Measurements from ENCODE around the gene PDZRN4.

PDZRN4 gene

GRCh38 chr12:41479426-41479825 lies 291.3 kb downstream of the PDZRN4 start:
- H3K4me3 ChIP-seq (ENCODE audit: low read depth, low read length), result no peak overlapping the region
- no peak for DNase-seq (ENCODE audit: low read depth)
- TF ChIP-seq, protein P1, sequence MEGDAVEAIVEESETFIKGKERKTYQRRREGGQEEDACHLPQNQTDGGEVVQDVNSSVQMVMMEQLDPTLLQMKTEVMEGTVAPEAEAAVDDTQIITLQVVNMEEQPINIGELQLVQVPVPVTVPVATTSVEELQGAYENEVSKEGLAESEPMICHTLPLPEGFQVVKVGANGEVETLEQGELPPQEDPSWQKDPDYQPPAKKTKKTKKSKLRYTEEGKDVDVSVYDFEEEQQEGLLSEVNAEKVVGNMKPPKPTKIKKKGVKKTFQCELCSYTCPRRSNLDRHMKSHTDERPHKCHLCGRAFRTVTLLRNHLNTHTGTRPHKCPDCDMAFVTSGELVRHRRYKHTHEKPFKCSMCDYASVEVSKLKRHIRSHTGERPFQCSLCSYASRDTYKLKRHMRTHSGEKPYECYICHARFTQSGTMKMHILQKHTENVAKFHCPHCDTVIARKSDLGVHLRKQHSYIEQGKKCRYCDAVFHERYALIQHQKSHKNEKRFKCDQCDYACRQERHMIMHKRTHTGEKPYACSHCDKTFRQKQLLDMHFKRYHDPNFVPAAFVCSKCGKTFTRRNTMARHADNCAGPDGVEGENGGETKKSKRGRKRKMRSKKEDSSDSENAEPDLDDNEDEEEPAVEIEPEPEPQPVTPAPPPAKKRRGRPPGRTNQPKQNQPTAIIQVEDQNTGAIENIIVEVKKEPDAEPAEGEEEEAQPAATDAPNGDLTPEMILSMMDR (IDR thresholded peaks at IDR 0.05; ENCODE audit: control insufficient read depth, extremely low read depth, insufficient read depth), result no peak

DNA sequence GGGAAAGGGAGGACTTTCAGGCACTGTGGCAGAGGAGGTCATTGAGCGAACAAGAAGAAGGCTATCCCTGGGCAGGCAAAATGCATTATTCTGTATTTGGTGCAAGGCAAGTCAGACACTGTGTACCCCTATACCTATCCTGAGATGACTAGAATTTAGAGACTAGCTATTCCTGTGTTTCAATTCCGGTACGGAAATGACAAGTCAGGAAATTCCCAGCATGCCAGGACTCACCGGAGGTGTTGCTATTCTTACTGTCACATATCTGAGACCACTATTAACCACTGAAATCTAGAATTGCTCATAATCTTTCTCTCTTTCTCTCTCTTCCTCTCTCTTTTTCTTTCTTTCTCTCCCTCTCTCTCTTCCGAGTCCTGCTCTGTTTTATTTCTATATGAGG lies 297.1 kb downstream of the PDZRN4 start:
- TF ChIP-seq, protein P1 (IDR thresholded peaks at IDR 0.05; ENCODE audit: control insufficient read depth, extremely low read depth, insufficient read depth), result no peak

DNA sequence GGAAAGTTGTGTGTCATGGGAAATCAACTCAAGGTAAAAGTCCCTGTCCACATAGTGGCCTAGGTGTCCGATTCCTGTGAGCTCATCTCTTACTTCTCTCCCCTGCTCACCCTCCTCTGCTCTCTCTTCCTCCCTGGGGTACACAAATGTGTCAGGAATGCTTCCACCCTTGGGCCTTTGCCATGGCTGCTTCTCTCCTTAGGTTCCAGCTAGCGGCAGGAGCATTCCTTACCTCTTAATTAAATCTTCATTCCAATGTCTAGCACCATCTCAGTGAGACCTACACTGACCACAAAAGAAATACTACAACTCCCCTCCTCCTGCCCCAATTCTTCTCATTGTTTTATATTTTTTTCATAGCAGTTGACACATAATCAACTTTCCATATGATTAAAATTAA lies 298.6 kb downstream of the PDZRN4 start:
- DNase-seq (ENCODE audit: low read depth), result no peak
- no peak overlapping the region for H3K4me3 ChIP-seq (ENCODE audit: low read depth, low read length)
- TF ChIP-seq, protein P1 (IDR thresholded peaks at IDR 0.05; ENCODE audit: control insufficient read depth, extremely low read depth, insufficient read depth), result no peak

More for the DNA sequence above, 297.1 kb downstream of the PDZRN4 start:
- no peak for DNase-seq (ENCODE audit: low read depth)
- H3K4me3 ChIP-seq (ENCODE audit: low read depth, low read length), result no peak overlapping the region

DNA sequence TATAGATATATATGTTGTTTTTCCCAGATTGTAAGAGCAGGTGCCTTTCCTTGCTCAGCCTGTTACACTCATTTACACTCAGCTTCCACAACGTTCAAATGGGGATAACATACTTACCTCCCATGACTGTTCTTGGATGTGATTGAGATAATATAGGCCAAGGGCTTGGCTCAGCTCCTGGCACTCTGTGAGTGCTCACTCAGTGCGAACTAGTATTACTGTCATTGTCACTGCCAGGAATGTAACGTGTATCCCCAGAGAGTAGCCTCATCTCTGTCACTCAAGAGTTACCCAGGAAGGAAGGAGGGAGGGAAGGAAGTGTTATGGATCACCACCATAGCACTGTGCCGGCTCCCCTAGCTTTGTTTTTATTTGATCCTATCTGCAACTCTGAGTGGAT lies 307.9 kb downstream of the PDZRN4 start:
- no peak overlapping the region for H3K4me3 ChIP-seq (ENCODE audit: low read depth, low read length)
- no peak for DNase-seq (ENCODE audit: low read depth)
- TF ChIP-seq, protein P1 (IDR thresholded peaks at IDR 0.05; ENCODE audit: control insufficient read depth, extremely low read depth, insufficient read depth), result no peak

DNA sequence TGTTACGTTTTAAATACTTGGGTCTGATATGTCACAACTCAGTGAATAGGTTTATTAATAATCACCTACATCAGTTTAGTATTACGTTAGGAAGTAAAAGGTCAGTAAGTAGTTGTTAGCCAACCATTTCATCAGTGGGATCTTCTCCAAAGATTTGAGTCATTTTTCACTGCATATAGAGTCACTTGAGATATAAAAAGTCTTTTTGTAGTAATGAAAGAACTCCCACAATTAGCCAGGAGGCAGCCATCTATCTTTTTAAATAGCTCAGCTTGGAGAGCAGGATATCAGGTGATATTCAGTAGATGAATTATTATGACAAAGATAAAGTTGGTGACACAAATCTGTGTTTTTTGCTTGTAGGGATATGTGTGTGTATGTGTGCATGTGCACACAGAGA lies 309.3 kb downstream of the PDZRN4 start:
- no peak for DNase-seq (ENCODE audit: low read depth)
- no peak overlapping the region for H3K4me3 ChIP-seq (ENCODE audit: low read depth, low read length)
- TF ChIP-seq, protein P1 (IDR thresholded peaks at IDR 0.05; ENCODE audit: control insufficient read depth, extremely low read depth, insufficient read depth), result no peak

DNA sequence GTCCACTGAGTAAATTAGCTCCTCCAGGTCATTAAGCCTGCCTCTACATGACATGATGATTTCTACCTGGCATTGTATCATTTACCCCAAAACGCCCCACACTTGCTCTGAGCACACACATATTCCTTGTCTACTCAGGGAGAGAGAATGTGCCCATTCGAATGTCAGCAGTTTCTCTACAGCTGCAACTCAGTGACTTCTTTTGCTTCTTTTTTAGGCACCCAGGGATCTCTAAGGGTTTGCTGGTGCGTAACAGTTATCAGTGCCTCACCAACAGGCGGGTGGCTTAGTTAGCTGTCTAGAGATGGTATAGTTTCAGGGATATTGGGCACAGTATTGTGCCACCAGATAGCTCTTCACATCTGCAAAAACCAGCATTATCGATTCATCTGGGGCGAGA lies 316.9 kb downstream of the PDZRN4 start:
- TF ChIP-seq, protein P1 (IDR thresholded peaks at IDR 0.05; ENCODE audit: control insufficient read depth, extremely low read depth, insufficient read depth), result no peak
- no peak for DNase-seq (ENCODE audit: low read depth)
- H3K4me3 ChIP-seq (ENCODE audit: low read depth, low read length), result no peak overlapping the region

DNA sequence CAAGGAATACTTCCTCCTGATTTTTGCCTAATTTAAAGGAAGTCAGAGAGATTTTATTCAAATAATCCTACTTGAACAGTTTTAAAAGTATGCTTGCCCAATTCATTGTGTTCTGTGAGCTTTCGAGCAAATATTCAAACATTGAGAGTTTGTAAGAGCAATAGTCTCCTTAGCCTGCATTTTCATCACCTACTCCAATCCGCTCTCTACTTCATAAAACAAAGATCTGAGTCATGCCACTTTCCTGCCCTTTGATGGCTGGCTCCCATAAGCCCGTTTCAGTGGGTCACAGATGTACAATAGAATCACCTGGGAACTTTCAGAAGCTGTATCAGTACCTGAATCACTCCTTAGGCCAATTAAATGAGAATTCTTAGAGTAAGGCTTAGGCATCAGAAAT lies 319.2 kb downstream of the PDZRN4 start:
- TF ChIP-seq, protein P1 (IDR thresholded peaks at IDR 0.05; ENCODE audit: control insufficient read depth, extremely low read depth, insufficient read depth), result no peak
- DNase-seq (ENCODE audit: low read depth), result no peak
- H3K4me3 ChIP-seq (ENCODE audit: low read depth, low read length), result no peak overlapping the region

Data from LNCaP clone FGC (cell line).